ENCODE results near the gene DUSP10.

DNA sequence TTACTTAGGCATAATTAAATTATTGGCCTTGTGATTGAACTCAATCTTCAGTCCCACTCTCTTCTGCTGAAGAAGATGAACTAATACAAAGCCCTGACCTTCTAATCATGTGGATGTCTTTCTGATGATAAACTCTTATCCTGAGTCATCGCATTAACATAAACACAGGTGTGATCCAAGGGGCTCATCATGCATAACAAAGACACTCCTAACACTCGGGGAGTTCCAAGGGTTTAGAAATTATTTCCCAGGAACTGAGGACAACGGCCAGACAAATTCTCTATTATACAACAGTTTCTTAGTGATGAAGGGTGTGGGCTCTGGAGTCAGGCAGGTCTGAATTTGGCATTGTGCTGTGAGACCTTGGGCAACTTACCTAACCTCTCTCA lies 18.0 kb downstream of the DUSP10 start:
- TF ChIP-seq, protein P1, sequence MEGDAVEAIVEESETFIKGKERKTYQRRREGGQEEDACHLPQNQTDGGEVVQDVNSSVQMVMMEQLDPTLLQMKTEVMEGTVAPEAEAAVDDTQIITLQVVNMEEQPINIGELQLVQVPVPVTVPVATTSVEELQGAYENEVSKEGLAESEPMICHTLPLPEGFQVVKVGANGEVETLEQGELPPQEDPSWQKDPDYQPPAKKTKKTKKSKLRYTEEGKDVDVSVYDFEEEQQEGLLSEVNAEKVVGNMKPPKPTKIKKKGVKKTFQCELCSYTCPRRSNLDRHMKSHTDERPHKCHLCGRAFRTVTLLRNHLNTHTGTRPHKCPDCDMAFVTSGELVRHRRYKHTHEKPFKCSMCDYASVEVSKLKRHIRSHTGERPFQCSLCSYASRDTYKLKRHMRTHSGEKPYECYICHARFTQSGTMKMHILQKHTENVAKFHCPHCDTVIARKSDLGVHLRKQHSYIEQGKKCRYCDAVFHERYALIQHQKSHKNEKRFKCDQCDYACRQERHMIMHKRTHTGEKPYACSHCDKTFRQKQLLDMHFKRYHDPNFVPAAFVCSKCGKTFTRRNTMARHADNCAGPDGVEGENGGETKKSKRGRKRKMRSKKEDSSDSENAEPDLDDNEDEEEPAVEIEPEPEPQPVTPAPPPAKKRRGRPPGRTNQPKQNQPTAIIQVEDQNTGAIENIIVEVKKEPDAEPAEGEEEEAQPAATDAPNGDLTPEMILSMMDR (IDR thresholded peaks at IDR 0.05), result no peak
- TF ChIP-seq EZH2phosphoT487 (IDR thresholded peaks at IDR 0.05) (no peak), EZH2 (IDR thresholded peaks at IDR 0.05) (no peak)

Measured in neural progenitor cell (in vitro differentiated cells).